GM12878 (cell line): ENCODE measurements around the gene CDC42EP3. TPM values are rescaled to one million over a fixed set of nuclear protein-coding genes. Genes with fewer than 3 reads are reported as not detected.

ENCODE experiments used
- BACH1 ChIP-seq: fragments of 450-650 bp; IDR thresholded peaks from 2 replicates; pipeline ENCODE4 v1.6.1; 2017; ENCODE audit warnings: mild to moderate bottlenecking, borderline replicate concordance
- BHLHE40 ChIP-seq, 2 experiments: fragments of 450-650 bp in 1 of 2; IDR thresholded peaks; 2 replicates each; pipeline ENCODE4 v1.6.1; 2011 to 2017; ENCODE audit warnings: low read depth in 2 of 2, borderline replicate concordance in 1 of 2, improper control_type of control experiment in 1 of 2, low read length in 1 of 2, mild to moderate bottlenecking in 1 of 2
- CEBPZ ChIP-seq: fragments of 150-350 bp; IDR thresholded peaks from 2 replicates; pipeline ENCODE4 v1.6.1; 2016; ENCODE audit warnings: low read depth, low read length
- CREB1 ChIP-seq: IDR thresholded peaks from 2 replicates; pipeline ENCODE4 v1.6.1; 2012; ENCODE audit warnings: low read depth, mild to moderate bottlenecking, inconsistent platforms
- CREM ChIP-seq: IDR thresholded peaks from 2 replicates; pipeline ENCODE4 v1.6.1; 2014; ENCODE audit warnings: antibody characterized with exemption, low read depth
- DPF2 ChIP-seq: fragments of 450-650 bp; IDR thresholded peaks from 2 replicates; pipeline ENCODE4 v1.6.1; 2017; ENCODE audit warnings: mild to moderate bottlenecking
- E2F8 ChIP-seq: fragments of 450-650 bp; IDR thresholded peaks from 2 replicates; pipeline ENCODE4 v1.6.1; 2018; ENCODE audit warnings: mild to moderate bottlenecking, low read depth, moderate library complexity; ENCODE audit not compliant: partially characterized antibody
- E4F1 ChIP-seq: fragments of 450-650 bp; IDR thresholded peaks from 2 replicates; pipeline ENCODE4 v1.6.1; 2018; ENCODE audit warnings: borderline replicate concordance, mild to moderate bottlenecking; ENCODE audit not compliant: partially characterized antibody
- GABPA ChIP-seq: IDR thresholded peaks from 2 replicates; pipeline ENCODE4 v1.6.1; 2014; ENCODE audit warnings: antibody characterized with exemption, low read depth, mild to moderate bottlenecking, inconsistent platforms
- HDAC2 ChIP-seq: fragments of 200-600 bp; sonication (generic); IDR thresholded peaks from 2 replicates; pipeline ENCODE4 v1.6.1; 2017
- HSF1 ChIP-seq: fragments of 150-350 bp; IDR thresholded peaks from 2 replicates; pipeline ENCODE4 v1.6.1; 2014; ENCODE audit warnings: mild to moderate bottlenecking, low read depth, low read length
- KAT2A ChIP-seq: conservative IDR thresholded peaks from 2 replicates; pipeline ENCODE4 v1.6.1; 2011; ENCODE audit warnings: low read depth, low read length; ENCODE audit not compliant: control insufficient read depth
- NFIC ChIP-seq: IDR thresholded peaks from 2 replicates; pipeline ENCODE4 v1.6.1; 2012; ENCODE audit warnings: low read depth, mild to moderate bottlenecking, inconsistent platforms, low read length, moderate library complexity
- NFXL1 ChIP-seq: fragments of 450-650 bp; IDR thresholded peaks from 2 replicates; pipeline ENCODE4 v1.6.1; 2017; ENCODE audit warnings: antibody characterized with exemption, mild to moderate bottlenecking, borderline replicate concordance
- POLR2A ChIP-seq: IDR thresholded peaks from 2 replicates; pipeline ENCODE4 v1.6.1; 2011; ENCODE audit warnings: low read depth, mild to moderate bottlenecking, low read length
- RB1 ChIP-seq: fragments of 450-650 bp; formaldehyde crosslinking; IDR thresholded peaks from 2 replicates; pipeline ENCODE4 v1.6.1; 2017; ENCODE audit warnings: mild to moderate bottlenecking, borderline replicate concordance
- SIX5 ChIP-seq: IDR thresholded peaks from 2 replicates; pipeline ENCODE4 v1.6.1; 2011; ENCODE audit warnings: mild to moderate bottlenecking, low read depth, low read length, moderate library complexity; ENCODE audit not compliant: severe bottlenecking
- STAT1 ChIP-seq: fragments of 450-650 bp; conservative IDR thresholded peaks from 2 replicates; pipeline ENCODE4 v1.6.1; 2014; ENCODE audit warnings: antibody characterized with exemption, mild to moderate bottlenecking
- TARDBP ChIP-seq: IDR thresholded peaks from 2 replicates; pipeline ENCODE4 v1.6.1; 2016; ENCODE audit warnings: borderline replicate concordance
- TBL1XR1 ChIP-seq: IDR thresholded peaks from 2 replicates; pipeline ENCODE4 v1.6.1; 2012; ENCODE audit warnings: low read depth, low read length, improper control_type of control experiment
- TCF7 ChIP-seq: IDR thresholded peaks from 2 replicates; pipeline ENCODE4 v1.6.1; 2014; ENCODE audit warnings: antibody characterized with exemption, borderline replicate concordance
- WRNIP1 ChIP-seq: IDR thresholded peaks from 2 replicates; pipeline ENCODE4 v1.6.1; 2011; ENCODE audit warnings: low read depth, low read length, improper control_type of control experiment, borderline replicate concordance
- ZNF622 ChIP-seq: fragments of 450-650 bp; IDR thresholded peaks from 2 replicates; pipeline ENCODE4 v1.6.1; 2017; ENCODE audit warnings: mild to moderate bottlenecking, inconsistent platforms
- polyA plus RNA-seq, 11 experiments: library from polyadenylated mRNA; depleted of rRNA in 4 of 11; unstranded in 6 of 11; stranded (reverse) in 5 of 11; fragments of >200 nt; fragmentation: Nextera tagmentation in 4 of 11; fragmentation: Illumina TruSeq in 1 of 11; extraction: Ambion mirVana in 4 of 11; extraction: Trizol in 1 of 11; gene quantifications; 1 replicate in 1 of 11; 2 replicates in 10 of 11; pipeline versions ENCODE4 v1.2.1 to v1.2.3, GENCODE V29; 2011 to 2016; ENCODE audit warnings: inconsistent platforms in 2 of 11, missing spikeins in 2 of 11, low read depth in 1 of 11
- total RNA-seq, 4 experiments: library from RNA; depleted of rRNA in 3 of 4; stranded (reverse); fragments of >200 nt in 3 of 4; fragmentation: Illumina TruSeq in 1 of 4; extraction: Trizol in 1 of 4; gene quantifications; 2 replicates each; pipeline versions ENCODE4 v1.2.1 to v1.2.3, GENCODE V29; 2013 to 2021

CDC42EP3 gene
- total and polyA plus RNA-seq, 10 of the 15 experiments (the other 5 are each of a cell fraction or from before 2014, with no cell fraction given): 11.8 to 86.9 (median 52.9) TPM

GRCh38 chr2:37600735-37601134 lies 70.7 kb downstream of the CDC42EP3 start (continued):
- TF ChIP-seq STAT1 (no peak), POLR2A (no peak), WRNIP1 (no peak), ZNF622 (no peak), NFIC (peak; percentile 90), TBL1XR1 (no peak; the same call in 1 of the 2 replicates), KAT2A (no peak), CEBPZ (no peak), TARDBP (no peak), CREM (peak; percentile 55; the same call in 1 of the 2 replicates), HDAC2 (no peak), SIX5 (no peak), RB1 (no peak), NFXL1 (no peak), CREB1 (no peak), BHLHE40 (IDR thresholded peaks at IDR 0.05; ENCODE audit: borderline replicate concordance in 1 of 2, low read depth in 2 of 2, low read length in 1 of 2) (peak; percentile 13 to 39; a peak in 2 of 4 replicates), DPF2 (peak; percentile 85), BACH1 (no peak), E4F1 (no peak), E2F8 (no peak), GABPA (0 out of 2 replicates have a peak, but pooled peaks have one; percentile 29), HSF1 (no peak), TCF7 (0 out of 2 replicates have a peak, but pooled peaks have one; percentile 39)
